ENCODE data around the gene SLC10A7. TPM values are rescaled to one million over a fixed set of nuclear protein-coding genes. Genes with fewer than 3 reads are reported as not detected.

Gene SLC10A7
- total and polyA plus RNA-seq, 9 of the 15 experiments (the other 6 are each of a cell fraction or from before 2014, with no cell fraction given): 6.4 to 22.8 (median 16.1) TPM

- TF ChIP-seq, protein P1, sequence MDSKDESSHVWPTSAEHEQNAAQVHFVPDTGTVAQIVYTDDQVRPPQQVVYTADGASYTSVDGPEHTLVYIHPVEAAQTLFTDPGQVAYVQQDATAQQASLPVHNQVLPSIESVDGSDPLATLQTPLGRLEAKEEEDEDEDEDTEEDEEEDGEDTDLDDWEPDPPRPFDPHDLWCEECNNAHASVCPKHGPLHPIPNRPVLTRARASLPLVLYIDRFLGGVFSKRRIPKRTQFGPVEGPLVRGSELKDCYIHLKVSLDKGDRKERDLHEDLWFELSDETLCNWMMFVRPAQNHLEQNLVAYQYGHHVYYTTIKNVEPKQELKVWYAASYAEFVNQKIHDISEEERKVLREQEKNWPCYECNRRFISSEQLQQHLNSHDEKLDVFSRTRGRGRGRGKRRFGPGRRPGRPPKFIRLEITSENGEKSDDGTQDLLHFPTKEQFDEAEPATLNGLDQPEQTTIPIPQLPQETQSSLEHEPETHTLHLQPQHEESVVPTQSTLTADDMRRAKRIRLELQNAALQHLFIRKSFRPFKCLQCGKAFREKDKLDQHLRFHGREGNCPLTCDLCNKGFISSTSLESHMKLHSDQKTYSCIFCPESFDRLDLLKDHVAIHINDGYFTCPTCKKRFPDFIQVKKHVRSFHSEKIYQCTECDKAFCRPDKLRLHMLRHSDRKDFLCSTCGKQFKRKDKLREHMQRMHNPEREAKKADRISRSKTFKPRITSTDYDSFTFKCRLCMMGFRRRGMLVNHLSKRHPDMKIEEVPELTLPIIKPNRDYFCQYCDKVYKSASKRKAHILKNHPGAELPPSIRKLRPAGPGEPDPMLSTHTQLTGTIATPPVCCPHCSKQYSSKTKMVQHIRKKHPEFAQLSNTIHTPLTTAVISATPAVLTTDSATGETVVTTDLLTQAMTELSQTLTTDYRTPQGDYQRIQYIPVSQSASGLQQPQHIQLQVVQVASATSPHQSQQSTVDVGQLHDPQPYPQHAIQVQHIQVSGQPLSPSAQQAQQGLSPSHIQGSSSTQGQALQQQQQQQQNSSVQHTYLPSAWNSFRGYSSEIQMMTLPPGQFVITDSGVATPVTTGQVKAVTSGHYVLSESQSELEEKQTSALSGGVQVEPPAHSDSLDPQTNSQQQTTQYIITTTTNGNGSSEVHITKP (IDR thresholded peaks at IDR 0.05; ENCODE audit: partially characterized antibody): peak; percentile 70
- TF ChIP-seq CCNT2 (IDR thresholded peaks at IDR 0.05; ENCODE audit: borderline replicate concordance, extremely low read depth, insufficient read length, low read depth, low read length) (no peak), YY1 (IDR thresholded peaks at IDR 0.05; ENCODE audit: borderline replicate concordance in 1 of 3, control insufficient read depth in 1 of 3, extremely low read depth in 1 of 3, insufficient read depth in 3 of 3, insufficient read length in 1 of 3, insufficient replicate concordance in 2 of 3, low read depth in 1 of 3, low read length in 2 of 3) (no peak), ZNF23 (CRISPR knock-in tag; IDR thresholded peaks at IDR 0.05) (no peak), SAP30 (IDR thresholded peaks at IDR 0.05; ENCODE audit: borderline replicate concordance, insufficient read depth, low read depth, low read length, poor library complexity, severe bottlenecking) (no peak)
Measured at GRCh38 chr4:146236216-146236615, 285.5 kb downstream of the SLC10A7 start (continued).

All from K562 (cell line).